Retinal pigment epithelial cell (primary cell): ENCODE measurements around the gene SHISA9.

Experiments
- DNase-seq: peaks from one replicate; pipeline ENCODE4 v3.0.0-alpha.2; 2010; ENCODE audit warnings: low read depth
- H3K4me3 ChIP-seq: 2 replicates; pipeline ENCODE4 v1.5.1; 2011; ENCODE audit warnings: mild to moderate bottlenecking, low read length, control low read depth, moderate library complexity
- CTCF ChIP-seq: conservative IDR thresholded peaks from 2 replicates; pipeline ENCODE4 v1.5.1; 2011; ENCODE audit warnings: low read depth, low read length, control low read depth, inconsistent platforms

SHISA9 gene

GRCh38 chr16:12868788-12869187 lies 32.6 kb upstream of the SHISA9 start:
- no peak for TF ChIP-seq CTCF
- DNase-seq, result no peak
- H3K4me3 ChIP-seq, result no peak overlapping the region

DNA sequence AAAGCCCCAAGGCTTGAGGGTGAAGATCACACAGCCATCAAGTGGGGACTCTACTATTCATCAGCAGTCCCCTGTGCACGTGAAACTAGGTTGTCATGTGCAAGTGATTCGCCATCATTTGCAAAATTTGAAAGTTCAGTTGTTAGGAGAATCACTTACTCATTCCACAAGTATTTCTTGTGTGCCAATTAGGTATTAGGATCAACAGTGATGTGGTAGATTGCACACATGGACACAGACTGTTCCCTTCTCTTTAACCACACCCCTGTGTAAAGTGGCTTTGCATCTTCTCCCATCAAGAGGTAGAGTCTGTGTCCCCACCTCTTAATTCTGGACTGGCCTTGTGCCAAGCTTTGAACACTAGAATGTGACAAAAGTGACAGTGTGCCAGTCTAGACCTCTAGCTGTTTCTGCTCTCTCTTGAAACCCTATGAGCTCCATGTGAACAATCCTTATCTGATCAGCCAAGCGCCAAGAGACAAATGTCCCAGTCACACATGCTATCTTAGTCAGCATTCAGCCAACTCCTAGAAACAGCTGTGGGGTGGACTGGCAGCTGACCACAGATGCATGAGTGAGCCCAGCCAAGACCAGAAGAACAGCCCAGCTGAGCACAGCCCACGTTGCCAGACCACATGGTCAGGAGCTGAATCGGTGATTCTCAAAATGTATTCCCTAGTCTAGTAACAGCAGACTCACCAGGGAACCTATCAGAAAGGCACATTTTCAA lies 31.5 kb upstream of the SHISA9 start:
- H3K4me3 ChIP-seq, result no peak overlapping the region
- no peak for TF ChIP-seq CTCF
- no peak for DNase-seq

DNA sequence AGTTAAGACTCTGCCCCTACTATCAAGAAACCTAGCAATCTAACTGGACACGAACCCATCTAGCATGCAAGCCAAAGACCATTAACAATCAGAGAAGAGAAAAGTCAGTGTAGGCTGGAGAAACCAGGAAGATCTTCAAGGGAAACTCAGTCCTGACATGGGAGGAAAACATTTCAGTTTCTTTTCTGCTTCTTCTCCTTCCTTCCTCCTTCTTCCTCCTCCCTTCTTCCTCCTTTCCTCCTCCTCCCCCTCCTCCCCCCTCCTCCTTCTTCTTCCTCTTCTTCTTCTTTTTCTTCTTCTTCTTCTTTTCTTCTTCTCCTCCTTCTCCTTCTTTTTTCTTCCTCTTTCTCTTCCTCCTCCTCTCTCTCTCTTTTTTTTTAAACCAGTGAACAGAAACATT lies 29.6 kb upstream of the SHISA9 start:
- no peak for TF ChIP-seq CTCF
- H3K4me3 ChIP-seq, result no peak overlapping the region

GRCh38 chr16:12874186-12874585 lies 27.2 kb upstream of the SHISA9 start:
- no peak for DNase-seq
- no peak for TF ChIP-seq CTCF

More for the DNA sequence above, 29.6 kb upstream of the SHISA9 start:
- DNase-seq, result no peak

GRCh38 chr16:12876778-12877177 lies 24.6 kb upstream of the SHISA9 start:
- no peak for TF ChIP-seq CTCF
- no peak for DNase-seq
- H3K4me3 ChIP-seq, result no peak overlapping the region

More at GRCh38 chr16:12874186-12874585, 27.2 kb upstream of the SHISA9 start:
- no peak overlapping the region for H3K4me3 ChIP-seq

GRCh38 chr16:12878973-12879372 lies 22.4 kb upstream of the SHISA9 start:
- no peak overlapping the region for H3K4me3 ChIP-seq
- no peak for TF ChIP-seq CTCF
- DNase-seq, result no peak

DNA sequence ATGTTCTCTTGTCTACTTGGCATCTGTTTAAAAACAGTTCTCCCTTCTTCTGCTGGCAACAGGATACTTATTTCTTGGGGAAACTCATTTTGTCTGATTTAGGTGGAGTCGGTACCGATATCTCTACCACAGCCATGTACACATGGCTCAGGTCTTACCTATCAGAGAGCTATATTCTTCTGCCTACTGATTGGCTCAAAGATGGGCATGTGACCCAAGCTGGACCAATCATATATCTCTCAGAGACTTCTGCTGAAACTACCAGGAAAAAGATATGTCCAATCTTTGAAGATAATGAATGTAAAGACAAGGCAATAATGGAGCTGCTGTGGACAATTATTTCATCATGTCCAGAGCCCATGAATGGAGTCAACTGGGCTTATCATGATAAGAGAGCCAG lies 21.6 kb upstream of the SHISA9 start:
- H3K4me3 ChIP-seq, result no peak overlapping the region
- no peak for DNase-seq
- TF ChIP-seq CTCF, result no peak
